ENCODE data around the gene EPB41L4B. TPM values are rescaled to one million over a fixed set of nuclear protein-coding genes. Genes with fewer than 3 reads are reported as not detected.
A peak's percentile ranks its signal among the peaks of the same experiment; 100 is the strongest.

EPB41L4B gene
- total RNA-seq, 2 donors from 2014 or later = 13.3 to 15.1 TPM

- Histone ChIP-seq H3K36me3 (no peaks in the 10 kb centered on the region), H3K27me3 (replicated peaks; ENCODE audit: insufficient read depth) (no peaks in the 10 kb centered on the region), H3K4me1 (replicated peaks) (peaks cover 2% of the 10 kb centered on the region), H3K9me3 (no peaks in the 10 kb centered on the region), H3K27ac (peak overlapping the region; percentile 1 to 49), H3K4me3 (no peak overlapping the region)
- no peak for DNase-seq (ENCODE audit: low spot score)
- intact Hi-C loops (cut with DNase I) = loop anchor here (5.0 kb wide), 1 partner anchor 64 kb away; no protein-coding TSS in a partner anchor
- TF ChIP-seq POLR2AphosphoS5 (IDR thresholded peaks at IDR 0.05) (no peak), CTCF (IDR thresholded peaks at IDR 0.05) (no peak), POLR2A (IDR thresholded peaks at IDR 0.05) (no peak)
- 66% methylated on average over 11 of the region's 11 CpGs for WGBS
Observed at GRCh38 chr9:109253241-109253636, 67.6 kb downstream of the EPB41L4B start.

- peaks cover 2% of the 10 kb centered on the region for H3K4me1 ChIP-seq (replicated peaks)
Observed at GRCh38 chr9:109252291-109252690, 68.6 kb downstream of the EPB41L4B start.

GRCh38 chr9:109251776-109252106 is 69.1 kb downstream of the EPB41L4B start:
- H3K27ac ChIP-seq = peak overlapping the region; percentile 46 to 64
- H3K27me3 ChIP-seq (replicated peaks; ENCODE audit: insufficient read depth) = no peaks in the 10 kb centered on the region
- no peaks in the 10 kb centered on the region for H3K9me3 ChIP-seq
- DNase-seq (ENCODE audit: low spot score) = no peak
- H3K36me3 ChIP-seq = no peaks in the 10 kb centered on the region
- WGBS = 88% methylated on average over 5 of the region's 5 CpGs
- peaks cover 2% of the 10 kb centered on the region for H3K4me1 ChIP-seq (replicated peaks)
- TF ChIP-seq POLR2AphosphoS5 (IDR thresholded peaks at IDR 0.05) (no peak), CTCF (IDR thresholded peaks at IDR 0.05) (no peak), POLR2A (IDR thresholded peaks at IDR 0.05) (no peak)
- no peak overlapping the region for H3K4me3 ChIP-seq
- intact Hi-C loops (cut with DNase I) = loop anchor here (5.0 kb wide), 1 partner anchor 66 kb away; no protein-coding TSS in a partner anchor

More at GRCh38 chr9:109252291-109252690, 68.6 kb downstream of the EPB41L4B start:
- H3K9me3 ChIP-seq = no peaks in the 10 kb centered on the region
- intact Hi-C loops (cut with DNase I) = loop anchor here (5.0 kb wide), 1 partner anchor 65 kb away; no protein-coding TSS in a partner anchor
- WGBS = 95% methylated on average over 7 of the region's 7 CpGs
- H3K27ac ChIP-seq = peak overlapping the region; percentile 46 to 64
- no peak overlapping the region for H3K4me3 ChIP-seq
- H3K27me3 ChIP-seq (replicated peaks; ENCODE audit: insufficient read depth) = no peaks in the 10 kb centered on the region
- no peaks in the 10 kb centered on the region for H3K36me3 ChIP-seq
- TF ChIP-seq CTCF (IDR thresholded peaks at IDR 0.05) = no peak
- DNase-seq (ENCODE audit: low spot score) = no peak

GRCh38 chr9:109251080-109251775 is 69.6 kb downstream of the EPB41L4B start:
- Histone ChIP-seq H3K4me3 (no peak overlapping the region), H3K36me3 (no peaks in the 10 kb centered on the region), H3K9me3 (no peaks in the 10 kb centered on the region), H3K4me1 (replicated peaks) (peaks cover 2% of the 10 kb centered on the region), H3K27me3 (replicated peaks; ENCODE audit: insufficient read depth) (no peaks in the 10 kb centered on the region), H3K27ac (peak overlapping the region; percentile 46 to 64)
- DNase-seq (ENCODE audit: low spot score) = peak; percentile 48
- intact Hi-C loops (cut with DNase I) = loop anchor here (5.0 kb wide), 1 partner anchor 66 kb away; no protein-coding TSS in a partner anchor
- TF ChIP-seq CTCF (IDR thresholded peaks at IDR 0.05) (no peak), POLR2AphosphoS5 (IDR thresholded peaks at IDR 0.05) (peak; percentile 52), POLR2A (IDR thresholded peaks at IDR 0.05) (no peak)
- 41% methylated on average over 10 of the region's 10 CpGs for WGBS

GRCh38 chr9:109250771-109251079 is 70.1 kb downstream of the EPB41L4B start:
- Histone ChIP-seq H3K36me3 (no peaks in the 10 kb centered on the region), H3K9me3 (no peaks in the 10 kb centered on the region), H3K27me3 (replicated peaks; ENCODE audit: insufficient read depth) (no peaks in the 10 kb centered on the region), H3K27ac (peak overlapping the region; percentile 46 to 64), H3K4me3 (no peak overlapping the region), H3K4me1 (replicated peaks) (peaks cover 2% of the 10 kb centered on the region)
- no peak for DNase-seq (ENCODE audit: low spot score)
- intact Hi-C loops (cut with DNase I) = loop anchor here (5.0 kb wide), 1 partner anchor 67 kb away; no protein-coding TSS in a partner anchor
- WGBS = 76% methylated on average over 3 of the region's 3 CpGs
- TF ChIP-seq POLR2A (IDR thresholded peaks at IDR 0.05) (no peak), POLR2AphosphoS5 (IDR thresholded peaks at IDR 0.05) (no peak)
